22Rv1 (cell line): Measurements from ENCODE around the gene GRIK4.

ENCODE experiments used
- ZFX ChIP-seq: fragments of 450-650 bp; IDR thresholded peaks from 2 replicates; pipeline ENCODE4 v1.6.1; 2017; ENCODE audit warnings: antibody characterized with exemption, borderline replicate concordance
- TF ChIP-seq, protein P1 (sequence below): fragments of 450-650 bp; IDR thresholded peaks from 2 replicates; pipeline ENCODE4 v1.5.1; 2017; ENCODE audit warnings: mild to moderate bottlenecking

GRCh38 chr11:120599816-120600420, 88.4 kb downstream of the GRIK4 start:
- TF ChIP-seq, protein P1, sequence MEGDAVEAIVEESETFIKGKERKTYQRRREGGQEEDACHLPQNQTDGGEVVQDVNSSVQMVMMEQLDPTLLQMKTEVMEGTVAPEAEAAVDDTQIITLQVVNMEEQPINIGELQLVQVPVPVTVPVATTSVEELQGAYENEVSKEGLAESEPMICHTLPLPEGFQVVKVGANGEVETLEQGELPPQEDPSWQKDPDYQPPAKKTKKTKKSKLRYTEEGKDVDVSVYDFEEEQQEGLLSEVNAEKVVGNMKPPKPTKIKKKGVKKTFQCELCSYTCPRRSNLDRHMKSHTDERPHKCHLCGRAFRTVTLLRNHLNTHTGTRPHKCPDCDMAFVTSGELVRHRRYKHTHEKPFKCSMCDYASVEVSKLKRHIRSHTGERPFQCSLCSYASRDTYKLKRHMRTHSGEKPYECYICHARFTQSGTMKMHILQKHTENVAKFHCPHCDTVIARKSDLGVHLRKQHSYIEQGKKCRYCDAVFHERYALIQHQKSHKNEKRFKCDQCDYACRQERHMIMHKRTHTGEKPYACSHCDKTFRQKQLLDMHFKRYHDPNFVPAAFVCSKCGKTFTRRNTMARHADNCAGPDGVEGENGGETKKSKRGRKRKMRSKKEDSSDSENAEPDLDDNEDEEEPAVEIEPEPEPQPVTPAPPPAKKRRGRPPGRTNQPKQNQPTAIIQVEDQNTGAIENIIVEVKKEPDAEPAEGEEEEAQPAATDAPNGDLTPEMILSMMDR = no peak
- no peak for TF ChIP-seq ZFX
